ENCODE results near the gene LUZP2.

LUZP2 gene

GRCh38 chr11:24716403-24716802 lies 219.6 kb downstream of the LUZP2 start:
- DNase-seq (ENCODE audit: low spot score): no peak

- DNase-seq (ENCODE audit: low spot score): no peak
These were observed 226.4 kb downstream of the LUZP2 start for GRCh38 chr11:24723231-24723630.

- DNase-seq (ENCODE audit: low spot score): no peak
These were observed 234.7 kb downstream of the LUZP2 start for GRCh38 chr11:24731554-24731953.

GRCh38 chr11:24734742-24735237 lies 237.9 kb downstream of the LUZP2 start:
- DNase-seq (ENCODE audit: low spot score): no peak

GRCh38 chr11:24738972-24739371 lies 242.1 kb downstream of the LUZP2 start:
- no peak for DNase-seq (ENCODE audit: low spot score)

- no peak for DNase-seq (ENCODE audit: low spot score)
These were observed 242.8 kb downstream of the LUZP2 start for GRCh38 chr11:24739637-24740036.

- DNase-seq (ENCODE audit: low spot score): no peak
These were observed 250.7 kb downstream of the LUZP2 start for GRCh38 chr11:24747275-24748251.

GRCh38 chr11:24748261-24748660 lies 251.4 kb downstream of the LUZP2 start:
- no peak for DNase-seq (ENCODE audit: low spot score)

GRCh38 chr11:24754406-24754805 lies 257.6 kb downstream of the LUZP2 start:
- DNase-seq (ENCODE audit: low spot score): no peak

- no peak for DNase-seq (ENCODE audit: low spot score)
These were observed 258.5 kb downstream of the LUZP2 start for GRCh38 chr11:24755260-24755839.

- DNase-seq (ENCODE audit: low spot score): no peak
These were observed 262.9 kb downstream of the LUZP2 start for GRCh38 chr11:24759742-24760141.

GRCh38 chr11:24760681-24761080 lies 263.8 kb downstream of the LUZP2 start:
- no peak for DNase-seq (ENCODE audit: low spot score)

GRCh38 chr11:24762076-24762475 lies 265.2 kb downstream of the LUZP2 start:
- no peak for DNase-seq (ENCODE audit: low spot score)

GRCh38 chr11:24767411-24767810 lies 270.6 kb downstream of the LUZP2 start:
- DNase-seq (ENCODE audit: low spot score): no peak

- DNase-seq (ENCODE audit: low spot score): no peak
These were observed 276.5 kb downstream of the LUZP2 start for GRCh38 chr11:24773322-24773721.

GRCh38 chr11:24779791-24780190 lies 282.9 kb downstream of the LUZP2 start:
- no peak for DNase-seq (ENCODE audit: low spot score)

GRCh38 chr11:24781288-24781687 lies 284.4 kb downstream of the LUZP2 start:
- DNase-seq (ENCODE audit: low spot score): no peak

- no peak for DNase-seq (ENCODE audit: low spot score)
These were observed 296.6 kb downstream of the LUZP2 start for GRCh38 chr11:24793479-24793878.

- no peak for DNase-seq (ENCODE audit: low spot score)
These were observed 297.2 kb downstream of the LUZP2 start for GRCh38 chr11:24794064-24794463.

GRCh38 chr11:24805671-24806070 lies 308.8 kb downstream of the LUZP2 start:
- DNase-seq (ENCODE audit: low spot score): no peak

GRCh38 chr11:24808173-24808572 lies 311.3 kb downstream of the LUZP2 start:
- DNase-seq (ENCODE audit: low spot score): no peak

GRCh38 chr11:24819006-24819405 lies 322.2 kb downstream of the LUZP2 start:
- DNase-seq (ENCODE audit: low spot score): no peak

GRCh38 chr11:24819863-24820434 lies 323.1 kb downstream of the LUZP2 start:
- DNase-seq (ENCODE audit: low spot score): no peak
